LNCaP clone FGC (cell line): ENCODE measurements around the gene NAXE.

Source experiments
- DNase-seq: peaks from one replicate; pipeline ENCODE4 v3.0.0-alpha.2; 2011; ENCODE audit warnings: low read depth
- H3K4me3 ChIP-seq: 2 replicates; pipeline ENCODE4 v1.5.1; 2011; ENCODE audit warnings: mild to moderate bottlenecking, low read depth, low read length, control low read depth
- TF ChIP-seq, protein P1 (sequence below): IDR thresholded peaks from 2 replicates; pipeline ENCODE4 v1.5.1; 2012; ENCODE audit warnings: mild to moderate bottlenecking; ENCODE audit not compliant: control insufficient read depth, insufficient read depth; ENCODE audit errors: extremely low read depth

NAXE gene

DNA sequence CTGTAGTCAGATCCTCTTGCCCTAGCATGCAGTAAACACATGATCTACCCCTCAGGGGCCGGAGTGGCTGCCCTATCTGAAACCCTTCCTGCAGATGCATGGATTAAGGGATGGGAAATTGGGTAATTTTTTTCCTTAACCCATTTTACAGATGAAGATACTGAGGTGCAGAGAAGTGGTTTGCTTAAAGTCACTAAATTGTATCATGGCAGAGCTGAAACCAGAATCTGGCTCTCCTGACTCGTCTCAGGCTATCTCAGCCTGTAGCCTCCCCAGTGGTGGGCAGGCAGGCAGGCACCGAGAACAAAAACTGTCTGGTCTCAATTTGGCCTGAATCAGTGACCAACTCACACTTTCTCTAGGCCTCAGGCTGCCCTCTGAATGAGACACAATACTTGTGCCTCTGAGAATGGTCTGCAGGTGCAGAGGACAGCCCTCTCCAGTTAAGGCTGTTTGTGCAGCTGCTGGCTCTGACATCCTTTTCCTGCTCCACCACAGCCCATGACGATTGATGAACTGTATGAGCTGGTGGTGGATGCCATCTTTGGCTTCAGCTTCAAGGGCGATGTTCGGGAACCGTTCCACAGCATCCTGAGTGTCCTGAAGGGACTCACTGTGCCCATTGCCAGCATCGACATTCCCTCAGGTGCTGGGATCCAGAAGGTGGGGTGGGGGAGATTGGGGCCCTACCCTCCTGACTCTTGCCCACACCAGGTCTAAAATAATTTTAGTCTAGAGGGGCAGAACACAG, 1.5 kb downstream of the NAXE start:
- TF ChIP-seq, protein P1, sequence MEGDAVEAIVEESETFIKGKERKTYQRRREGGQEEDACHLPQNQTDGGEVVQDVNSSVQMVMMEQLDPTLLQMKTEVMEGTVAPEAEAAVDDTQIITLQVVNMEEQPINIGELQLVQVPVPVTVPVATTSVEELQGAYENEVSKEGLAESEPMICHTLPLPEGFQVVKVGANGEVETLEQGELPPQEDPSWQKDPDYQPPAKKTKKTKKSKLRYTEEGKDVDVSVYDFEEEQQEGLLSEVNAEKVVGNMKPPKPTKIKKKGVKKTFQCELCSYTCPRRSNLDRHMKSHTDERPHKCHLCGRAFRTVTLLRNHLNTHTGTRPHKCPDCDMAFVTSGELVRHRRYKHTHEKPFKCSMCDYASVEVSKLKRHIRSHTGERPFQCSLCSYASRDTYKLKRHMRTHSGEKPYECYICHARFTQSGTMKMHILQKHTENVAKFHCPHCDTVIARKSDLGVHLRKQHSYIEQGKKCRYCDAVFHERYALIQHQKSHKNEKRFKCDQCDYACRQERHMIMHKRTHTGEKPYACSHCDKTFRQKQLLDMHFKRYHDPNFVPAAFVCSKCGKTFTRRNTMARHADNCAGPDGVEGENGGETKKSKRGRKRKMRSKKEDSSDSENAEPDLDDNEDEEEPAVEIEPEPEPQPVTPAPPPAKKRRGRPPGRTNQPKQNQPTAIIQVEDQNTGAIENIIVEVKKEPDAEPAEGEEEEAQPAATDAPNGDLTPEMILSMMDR: no peak
- DNase-seq: no peak
- H3K4me3 ChIP-seq: peak overlapping the region; percentile 75

DNA sequence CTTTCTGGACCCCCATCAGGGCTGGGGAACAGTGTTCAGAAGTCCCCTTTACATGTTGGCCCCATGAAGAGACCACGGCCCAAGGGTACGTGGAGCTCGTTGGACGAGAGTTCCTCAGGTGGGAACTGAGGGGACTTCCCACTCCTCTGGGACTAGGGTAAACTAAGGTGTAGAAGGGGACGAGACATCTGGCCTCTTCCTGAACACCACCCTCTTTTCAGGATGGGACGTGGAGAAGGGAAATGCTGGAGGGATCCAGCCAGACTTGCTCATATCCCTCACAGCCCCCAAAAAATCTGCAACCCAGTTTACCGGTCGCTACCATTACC, 2.0 kb downstream of the NAXE start:
- TF ChIP-seq, protein P1: no peak
- H3K4me3 ChIP-seq: no peak overlapping the region
- DNase-seq: no peak

DNA sequence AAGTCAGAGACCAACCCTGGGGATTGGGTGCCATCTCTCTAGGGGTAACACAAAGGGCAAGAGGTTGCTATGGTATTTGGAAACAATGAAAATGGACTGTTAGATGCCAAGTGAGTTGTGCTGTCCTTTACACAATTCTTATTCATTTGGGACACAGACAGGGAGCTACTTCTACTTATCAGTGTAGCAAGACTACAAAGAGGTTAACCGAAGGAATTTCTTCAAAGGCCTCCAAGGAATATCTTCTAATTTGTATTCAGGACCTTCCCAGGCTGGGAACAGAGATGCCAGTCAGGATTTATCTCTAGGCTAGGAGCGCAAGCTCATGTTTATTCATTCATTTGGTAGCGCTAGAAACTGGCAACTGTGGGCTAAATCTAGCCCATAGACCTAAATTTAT, 2.6 kb downstream of the NAXE start:
- no peak for DNase-seq
- no peak overlapping the region for H3K4me3 ChIP-seq
- TF ChIP-seq, protein P1: no peak

DNA sequence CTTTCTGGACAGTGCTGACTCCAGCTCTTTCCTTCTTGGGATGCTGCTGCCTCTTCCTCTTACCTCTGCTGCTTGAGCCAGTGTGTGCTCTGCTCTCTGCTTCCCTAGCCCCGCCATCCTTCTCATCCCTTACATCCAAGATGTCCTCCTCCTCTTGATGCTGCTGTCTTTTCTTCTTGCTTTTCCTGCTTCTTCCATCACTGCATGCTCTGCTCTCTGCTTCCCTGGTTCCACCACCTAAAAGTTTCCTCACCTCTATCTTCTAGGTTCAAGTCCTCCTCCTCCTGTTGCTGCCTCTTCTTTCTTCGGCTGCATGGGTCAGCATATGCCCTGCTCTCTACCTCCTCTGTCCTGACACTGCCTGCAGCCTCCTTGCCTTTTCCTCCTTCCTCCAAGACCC, 3.4 kb downstream of the NAXE start:
- TF ChIP-seq, protein P1: no peak
- H3K4me3 ChIP-seq: no peak overlapping the region
- no peak for DNase-seq

GRCh38 chr1:156596426-156596825, 4.8 kb downstream of the NAXE start:
- H3K4me3 ChIP-seq: no peak overlapping the region
- DNase-seq: no peak
- TF ChIP-seq, protein P1: no peak

GRCh38 chr1:156598125-156598524, 6.5 kb downstream of the NAXE start:
- TF ChIP-seq, protein P1: no peak
- H3K4me3 ChIP-seq: no peak overlapping the region
- no peak for DNase-seq
